ENCODE measurements around the gene CSN1S1. TPM values are rescaled to one million over a fixed set of nuclear protein-coding genes. Genes with fewer than 3 reads are reported as not detected.

The CSN1S1 gene
- total RNA-seq, 1 experiment from 2014 or later: not detected

DNA sequence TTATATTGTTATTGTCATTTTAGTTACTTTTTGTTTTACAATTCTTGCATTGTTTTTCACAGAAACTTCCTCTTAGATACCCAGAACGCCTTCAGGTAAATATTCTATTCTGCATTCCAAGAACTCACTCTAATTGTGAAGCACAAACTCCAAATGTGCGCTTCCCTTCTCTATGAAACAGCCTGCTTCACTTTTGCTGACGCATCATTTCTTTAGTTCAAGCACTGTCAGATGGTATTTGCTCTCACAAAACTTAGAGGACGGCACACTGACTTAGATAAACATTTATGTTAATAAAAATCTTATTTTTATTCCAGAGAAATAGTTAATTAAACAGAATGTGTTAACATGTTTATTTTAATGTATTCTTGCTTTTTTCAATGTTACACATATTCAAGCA, 3.3 kb downstream of the CSN1S1 start:
- CTCF ChIA-PET: no interaction called here
- no peaks in the 10 kb centered on the region for H3K9me3 ChIP-seq (ENCODE audit: low read depth, low read length, poor library complexity, severe bottlenecking)
- H3K36me3 ChIP-seq (ENCODE audit: insufficient read depth, low read length, poor library complexity, severe bottlenecking): no peaks in the 10 kb centered on the region
- no peak overlapping the region for H3K27ac ChIP-seq (ENCODE audit: low read depth, low read length, poor library complexity, severe bottlenecking)
- intact Hi-C loops (cut with micrococcal nuclease; ENCODE audit: unreplicated experiment): no loop called here
- H3K27me3 ChIP-seq (replicated peaks; ENCODE audit: insufficient read depth, low read depth, low read length, poor library complexity): no peaks in the 10 kb centered on the region
- no peaks in the 10 kb centered on the region for H3K4me1 ChIP-seq (ENCODE audit: insufficient read depth, low read length, poor library complexity, severe bottlenecking)
- POLR2A ChIA-PET (ENCODE audit: low non-redundant PET): no interaction called here
- no peak for TF ChIP-seq EZH2 (IDR thresholded peaks at IDR 0.05; ENCODE audit: borderline replicate concordance, low read depth, low read length, poor library complexity, severe bottlenecking)
- TF ChIP-seq, protein P1, sequence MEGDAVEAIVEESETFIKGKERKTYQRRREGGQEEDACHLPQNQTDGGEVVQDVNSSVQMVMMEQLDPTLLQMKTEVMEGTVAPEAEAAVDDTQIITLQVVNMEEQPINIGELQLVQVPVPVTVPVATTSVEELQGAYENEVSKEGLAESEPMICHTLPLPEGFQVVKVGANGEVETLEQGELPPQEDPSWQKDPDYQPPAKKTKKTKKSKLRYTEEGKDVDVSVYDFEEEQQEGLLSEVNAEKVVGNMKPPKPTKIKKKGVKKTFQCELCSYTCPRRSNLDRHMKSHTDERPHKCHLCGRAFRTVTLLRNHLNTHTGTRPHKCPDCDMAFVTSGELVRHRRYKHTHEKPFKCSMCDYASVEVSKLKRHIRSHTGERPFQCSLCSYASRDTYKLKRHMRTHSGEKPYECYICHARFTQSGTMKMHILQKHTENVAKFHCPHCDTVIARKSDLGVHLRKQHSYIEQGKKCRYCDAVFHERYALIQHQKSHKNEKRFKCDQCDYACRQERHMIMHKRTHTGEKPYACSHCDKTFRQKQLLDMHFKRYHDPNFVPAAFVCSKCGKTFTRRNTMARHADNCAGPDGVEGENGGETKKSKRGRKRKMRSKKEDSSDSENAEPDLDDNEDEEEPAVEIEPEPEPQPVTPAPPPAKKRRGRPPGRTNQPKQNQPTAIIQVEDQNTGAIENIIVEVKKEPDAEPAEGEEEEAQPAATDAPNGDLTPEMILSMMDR (conservative IDR thresholded peaks at IDR 0.05; ENCODE audit: low read depth, low read length): no peak
- no TSS peak for BruUV-seq (replicated peaks)
- H3K4me3 ChIP-seq (ENCODE audit: low read depth, low read length, poor library complexity, severe bottlenecking): no peak overlapping the region
- DNase-seq (ENCODE audit: low spot score): no peak

DNA sequence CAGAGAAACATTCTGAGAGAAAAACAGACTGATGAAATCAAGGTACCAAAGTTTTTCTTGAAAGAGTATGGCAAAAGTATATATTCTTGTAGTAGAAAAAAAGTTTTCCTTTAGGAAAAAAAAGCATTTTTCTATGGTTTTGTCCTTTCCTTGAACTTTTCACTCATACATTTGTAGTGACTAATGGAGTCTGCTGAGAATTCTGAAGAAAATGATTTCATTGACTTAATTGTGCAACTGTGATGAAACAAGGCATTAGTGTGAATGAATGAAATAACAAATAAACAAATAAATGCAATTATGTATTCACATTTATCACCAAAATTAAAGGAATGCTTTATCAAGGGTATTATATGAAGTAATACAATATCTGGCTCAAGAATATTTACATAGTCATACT, 5.7 kb downstream of the CSN1S1 start:
- no peak overlapping the region for H3K4me3 ChIP-seq (ENCODE audit: low read depth, low read length, poor library complexity, severe bottlenecking)
- intact Hi-C loops (cut with micrococcal nuclease; ENCODE audit: unreplicated experiment): no loop called here
- ChIA-PET CTCF (no interaction called here), POLR2A (ENCODE audit: low non-redundant PET) (no interaction called here)
- no peaks in the 10 kb centered on the region for H3K36me3 ChIP-seq (ENCODE audit: insufficient read depth, low read length, poor library complexity, severe bottlenecking)
- H3K4me1 ChIP-seq (ENCODE audit: insufficient read depth, low read length, poor library complexity, severe bottlenecking): no peaks in the 10 kb centered on the region
- no peaks in the 10 kb centered on the region for H3K9me3 ChIP-seq (ENCODE audit: low read depth, low read length, poor library complexity, severe bottlenecking)
- H3K27ac ChIP-seq (ENCODE audit: low read depth, low read length, poor library complexity, severe bottlenecking): no peak overlapping the region
- DNase-seq (ENCODE audit: low spot score): no peak
- H3K27me3 ChIP-seq (replicated peaks; ENCODE audit: insufficient read depth, low read depth, low read length, poor library complexity): no peaks in the 10 kb centered on the region
- no TSS peak for BruUV-seq (replicated peaks)
- no peak for TF ChIP-seq EZH2 (IDR thresholded peaks at IDR 0.05; ENCODE audit: borderline replicate concordance, low read depth, low read length, poor library complexity, severe bottlenecking)
- TF ChIP-seq, protein P1 (conservative IDR thresholded peaks at IDR 0.05; ENCODE audit: low read depth, low read length): no peak

DNA sequence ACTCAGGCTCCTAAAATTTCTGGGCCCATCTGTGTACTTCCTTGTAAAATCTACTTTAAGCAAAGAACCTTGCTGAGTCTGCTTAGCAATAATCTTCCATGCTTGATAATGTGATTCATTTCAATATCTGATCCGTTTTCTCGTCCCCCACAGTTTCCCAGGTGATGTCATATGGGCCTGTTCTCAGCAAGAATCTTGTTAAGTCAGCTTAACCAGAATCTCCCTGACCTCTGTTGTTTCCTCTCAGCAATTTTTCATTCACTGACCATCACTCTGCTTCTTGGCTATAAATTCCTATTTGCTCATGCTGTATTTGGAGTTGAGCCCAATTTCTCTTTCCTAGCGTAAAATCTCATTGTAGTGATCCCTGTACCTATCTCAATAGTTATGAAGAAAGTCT, 20.7 kb downstream of the CSN1S1 start:
- ChIA-PET POLR2A (ENCODE audit: low non-redundant PET) (no interaction called here), CTCF (no interaction called here)
- Histone ChIP-seq H3K27me3 (replicated peaks; ENCODE audit: insufficient read depth, low read depth, low read length, poor library complexity) (no peaks in the 10 kb centered on the region), H3K4me1 (ENCODE audit: insufficient read depth, low read length, poor library complexity, severe bottlenecking) (no peaks in the 10 kb centered on the region), H3K27ac (ENCODE audit: low read depth, low read length, poor library complexity, severe bottlenecking) (no peak overlapping the region), H3K36me3 (ENCODE audit: insufficient read depth, low read length, poor library complexity, severe bottlenecking) (no peaks in the 10 kb centered on the region), H3K9me3 (ENCODE audit: low read depth, low read length, poor library complexity, severe bottlenecking) (no peaks in the 10 kb centered on the region), H3K4me3 (ENCODE audit: low read depth, low read length, poor library complexity, severe bottlenecking) (no peak overlapping the region)
- TF ChIP-seq EZH2 (IDR thresholded peaks at IDR 0.05; ENCODE audit: borderline replicate concordance, low read depth, low read length, poor library complexity, severe bottlenecking): no peak
- TF ChIP-seq, protein P1 (conservative IDR thresholded peaks at IDR 0.05; ENCODE audit: low read depth, low read length): no peak
- no TSS peak for BruUV-seq (replicated peaks)
- intact Hi-C loops (cut with micrococcal nuclease; ENCODE audit: unreplicated experiment): no loop called here
- DNase-seq (ENCODE audit: low spot score): no peak

Measured in A673 (cell line).